Adrenal gland (tissue), 12 donors: ENCODE data around the gene RBFOX1. TPM values are rescaled to one million over a fixed set of nuclear protein-coding genes. Genes with fewer than 3 reads are reported as not detected.

ENCODE experiments used
- DNase-seq, 7 donors: peaks; one replicate each; pipeline ENCODE4 v3.0.0-alpha.2; 2019 to 2020
- H3K27ac ChIP-seq, 5 donors: fragments of 200-600 bp; sonication (generic) in 4 of 5; 1 replicate in 3 of 5; 2 replicates in 2 of 5; pipeline versions ENCODE4 v1.5.1 to v1.8.0; 2016 to 2020; ENCODE audit warnings: mild to moderate bottlenecking in 1 of 5
- H3K27me3 ChIP-seq: fragments of 200-600 bp; 2 replicates; pipeline ENCODE4 v1.8.0; 2021
- H3K36me3 ChIP-seq, 2 donors: fragments of 200-600 bp; replicated peaks in 1 of 2; 1 replicate in 1 of 2; 2 replicates in 1 of 2; pipeline versions ENCODE4 v1.5.1 to v1.8.0; 2018 to 2022
- H3K4me1 ChIP-seq, 2 donors: fragments of 200-600 bp; replicated peaks in 1 of 2; 1 replicate in 1 of 2; 2 replicates in 1 of 2; pipeline versions ENCODE4 v1.5.1 to v1.8.0; 2018 to 2021
- H3K4me3 ChIP-seq, 4 donors: fragments of 200-600 bp; sonication (generic) in 3 of 4; one replicate each; pipeline ENCODE4 v1.5.1; 2016 to 2018
- H3K9me3 ChIP-seq, 3 donors: fragments of 200-600 bp; sonication (generic) in 1 of 3; replicated peaks in 1 of 3; 1 replicate in 2 of 3; 2 replicates in 1 of 3; pipeline versions ENCODE4 v1.5.1 to v1.8.0; 2016 to 2021
- CTCF ChIP-seq, 6 experiments: fragments of 450-650 bp in 4 of 6; fragments of 200-600 bp in 2 of 6; sonication (generic) in 1 of 6; IDR thresholded peaks; 1 replicate in 5 of 6; 2 replicates in 1 of 6; pipeline versions ENCODE4 v1.5.1 to v1.8.0; 2016 to 2021; ENCODE audit warnings: antibody characterized with exemption in 6 of 6, mild to moderate bottlenecking in 2 of 6, moderate library complexity in 1 of 6
- POLR2A ChIP-seq, 2 donors: fragments of 450-650 bp; IDR thresholded peaks; one replicate each; pipeline ENCODE4 v1.6.1; 2017; ENCODE audit warnings: antibody characterized with exemption in 2 of 2, mild to moderate bottlenecking in 2 of 2, moderate library complexity in 1 of 2
- WGBS, 4 donors: extraction: QIAGEN DNeasy Blood & Tissue Kit in 2 of 4; methylation state at CpG; one replicate each; pipeline versions ENCODE4 v1.1.5 to v1.1.7; 2013 to 2017; 5-methylcytosine and 5-hydroxymethylcytosine counted together
- intact Hi-C, 2 donors: fragments of 100-400 bp; cut with DNase I; formaldehyde crosslinking; loops; one replicate each; pipeline versions ENCODE4 v1.14.1 to v1.15.0; 2022 to 2023
- polyA plus RNA-seq, 3 donors: library from polyadenylated mRNA; stranded (reverse); fragments of 200-250 nt in 2 of 3; fragments of 350-450 nt in 1 of 3; fragmentation: Illumina TruSeq in 1 of 3; extraction: RNeasy Lipid Tissue Mini Kit (QIAGEN cat#74804) in 1 of 3; gene quantifications; one replicate each; pipeline ENCODE4 v1.2.3, GENCODE V29; 2013 to 2014
- total RNA-seq, 9 donors: library from RNA; depleted of rRNA in 4 of 9; stranded (reverse); fragments of >200 nt in 4 of 9; fragments of 120-200 nt in 1 of 9; fragmentation: NEBNext Ultra II Directional in 1 of 9; extraction: Animal tissue kit (Norgen Biotek cat#: 25700) in 1 of 9; gene quantifications; one replicate each; pipeline versions ENCODE4 v1.1.0 to v1.2.4, GENCODE V29; 2013 to 2023
- donor health status: healthy with polysubstance abuse.
- donor health status: Bipolar disorder and iron deficiency.
- donor health status: DM: yes; HTN: yes; CAD: no.
- donor health status: DM: no; HTN: no; CAD: no.
- donor health status: DM: no; HTN: no; CAD: no.
- donor health status: DM: yes; HTN: yes; CAD: no.

RBFOX1 gene
- total and polyA plus RNA-seq, 12 donors = 0.19 to 6.3 (median 0.71) TPM; not detected in 4

- 69 to 74% (median 73%) methylated on average over 3 of the region's 3 CpGs for WGBS, 4 donors
- Histone ChIP-seq H3K9me3 (no peaks in the 10 kb centered on the region), H3K27ac (no peak overlapping the region), H3K27me3 (no peaks in the 10 kb centered on the region), H3K4me1 (no peaks in the 10 kb centered on the region), H3K36me3 (no peaks in the 10 kb centered on the region), H3K4me3 (no peak overlapping the region)
- TF ChIP-seq CTCF (IDR thresholded peaks at IDR 0.05) (no peak), POLR2A (IDR thresholded peaks at IDR 0.05) (no peak)
- no peak for DNase-seq
- intact Hi-C loops = no loop called here
Measured at GRCh38 chr16:7380911-7381310, 48.3 kb downstream of the RBFOX1 start.

GRCh38 chr16:7381671-7382070 lies 49.0 kb downstream of the RBFOX1 start:
- intact Hi-C loops = no loop called here

GRCh38 chr16:7382521-7382920 lies 49.9 kb downstream of the RBFOX1 start:
- no peak for DNase-seq
- intact Hi-C loops = no loop called here
- no peak overlapping the region for H3K27ac ChIP-seq
- TF ChIP-seq CTCF (IDR thresholded peaks at IDR 0.05) (no peak), POLR2A (IDR thresholded peaks at IDR 0.05) (no peak)
- 64 to 80% (median 76%) methylated on average over 6 of the region's 6 CpGs for WGBS, 4 donors
- no peak overlapping the region for H3K4me3 ChIP-seq
- no peaks in the 10 kb centered on the region for H3K27me3 ChIP-seq
- H3K36me3 ChIP-seq = no peaks in the 10 kb centered on the region
- H3K9me3 ChIP-seq = no peaks in the 10 kb centered on the region
- H3K4me1 ChIP-seq = no peaks in the 10 kb centered on the region

More at GRCh38 chr16:7381671-7382070, 49.0 kb downstream of the RBFOX1 start:
- 71 to 83% (median 80%) methylated on average over 6 of the region's 6 CpGs for WGBS, 4 donors
- Histone ChIP-seq H3K4me1 (no peaks in the 10 kb centered on the region), H3K27ac (no peak overlapping the region), H3K36me3 (no peaks in the 10 kb centered on the region), H3K4me3 (no peak overlapping the region), H3K9me3 (no peaks in the 10 kb centered on the region), H3K27me3 (no peaks in the 10 kb centered on the region)
- TF ChIP-seq POLR2A (IDR thresholded peaks at IDR 0.05) (no peak), CTCF (IDR thresholded peaks at IDR 0.05) (no peak)
- no peak for DNase-seq

DNA sequence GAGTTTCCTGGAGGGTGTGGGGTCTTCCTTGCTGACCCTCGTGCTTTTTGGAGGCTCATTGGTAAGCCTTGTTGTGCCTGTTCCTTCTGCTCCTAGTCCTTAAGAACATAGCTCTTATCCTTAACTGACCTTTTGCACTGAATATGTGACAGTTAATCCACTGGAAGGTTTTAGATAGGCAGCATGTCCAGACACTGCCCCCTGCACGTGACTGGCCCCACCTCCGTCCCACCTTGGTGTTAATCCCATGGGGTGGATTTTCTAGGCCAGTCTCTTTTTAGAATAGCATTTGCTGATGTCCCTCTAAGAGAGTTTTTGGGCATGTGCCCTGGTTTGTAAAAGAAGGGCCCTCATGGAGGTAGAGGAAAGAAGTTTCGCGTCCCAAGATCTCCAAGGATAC lies 58.3 kb downstream of the RBFOX1 start:
- DNase-seq = no peak
- intact Hi-C loops = no loop called here
- no peak overlapping the region for H3K4me3 ChIP-seq

More for the DNA sequence above, 58.3 kb downstream of the RBFOX1 start:
- 69 to 88% (median 76%) methylated on average over 5 of the region's 5 CpGs for WGBS, 4 donors
- Histone ChIP-seq H3K9me3 (no peaks in the 10 kb centered on the region), H3K4me1 (no peaks in the 10 kb centered on the region), H3K27ac (no peak overlapping the region), H3K27me3 (no peaks in the 10 kb centered on the region), H3K36me3 (no peaks in the 10 kb centered on the region)
- TF ChIP-seq POLR2A (IDR thresholded peaks at IDR 0.05) = no peak
- no peak for TF ChIP-seq CTCF (IDR thresholded peaks at IDR 0.05)
